ENCODE results near the gene RHOB. TPM values are rescaled to one million over a fixed set of nuclear protein-coding genes. Genes with fewer than 3 reads are reported as not detected.

Gene RHOB
- total RNA-seq, 1 donor from 2014 or later: 160 TPM

DNA sequence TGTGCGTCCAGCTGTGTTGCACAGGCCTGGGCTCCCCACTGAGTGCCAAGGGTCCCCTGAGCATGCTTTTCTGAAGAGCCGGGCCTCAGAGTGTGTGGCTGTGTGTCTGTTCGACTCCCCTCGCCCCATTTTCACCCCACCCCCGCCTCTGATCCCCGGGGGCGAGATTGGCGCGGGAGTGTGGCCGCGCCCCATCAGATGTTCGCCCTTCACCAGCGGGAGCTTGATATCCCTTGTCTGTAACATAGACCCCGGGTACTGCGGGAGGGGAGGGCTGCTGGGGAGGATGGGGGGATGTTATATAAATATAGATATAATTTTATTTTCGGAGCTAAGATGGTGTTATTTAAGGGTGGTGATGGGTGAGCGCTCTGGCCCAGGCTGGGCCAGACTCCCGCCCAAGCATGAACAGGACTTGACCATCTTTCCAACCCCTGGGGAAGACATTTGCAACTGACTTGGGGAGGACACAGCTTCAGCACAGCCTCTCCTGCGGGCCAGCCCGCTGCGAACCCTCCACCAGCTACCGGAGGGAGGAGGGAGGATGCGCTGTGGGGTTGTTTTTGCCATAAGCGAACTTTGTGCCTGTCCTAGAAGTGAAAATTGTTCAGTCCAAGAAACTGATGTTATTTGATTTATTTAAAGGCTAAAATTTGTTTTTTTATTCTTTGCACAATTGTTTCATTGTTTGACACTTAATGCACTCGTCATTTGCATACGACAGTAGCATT is 1.5 kb downstream of the RHOB start:
- TF ChIP-seq, protein P1, sequence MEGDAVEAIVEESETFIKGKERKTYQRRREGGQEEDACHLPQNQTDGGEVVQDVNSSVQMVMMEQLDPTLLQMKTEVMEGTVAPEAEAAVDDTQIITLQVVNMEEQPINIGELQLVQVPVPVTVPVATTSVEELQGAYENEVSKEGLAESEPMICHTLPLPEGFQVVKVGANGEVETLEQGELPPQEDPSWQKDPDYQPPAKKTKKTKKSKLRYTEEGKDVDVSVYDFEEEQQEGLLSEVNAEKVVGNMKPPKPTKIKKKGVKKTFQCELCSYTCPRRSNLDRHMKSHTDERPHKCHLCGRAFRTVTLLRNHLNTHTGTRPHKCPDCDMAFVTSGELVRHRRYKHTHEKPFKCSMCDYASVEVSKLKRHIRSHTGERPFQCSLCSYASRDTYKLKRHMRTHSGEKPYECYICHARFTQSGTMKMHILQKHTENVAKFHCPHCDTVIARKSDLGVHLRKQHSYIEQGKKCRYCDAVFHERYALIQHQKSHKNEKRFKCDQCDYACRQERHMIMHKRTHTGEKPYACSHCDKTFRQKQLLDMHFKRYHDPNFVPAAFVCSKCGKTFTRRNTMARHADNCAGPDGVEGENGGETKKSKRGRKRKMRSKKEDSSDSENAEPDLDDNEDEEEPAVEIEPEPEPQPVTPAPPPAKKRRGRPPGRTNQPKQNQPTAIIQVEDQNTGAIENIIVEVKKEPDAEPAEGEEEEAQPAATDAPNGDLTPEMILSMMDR (IDR thresholded peaks at IDR 0.05): no peak
- DNase-seq (ENCODE audit: extremely low spot score, unreplicated experiment): no peak
- Mint-ChIP-seq H3K4me3 (ENCODE audit: unreplicated experiment) (peak overlapping the region; percentile 91), H3K27me3 (ENCODE audit: unreplicated experiment) (no peaks in the 10 kb centered on the region), H3K4me1 (ENCODE audit: unreplicated experiment) (peaks cover 51% of the 10 kb centered on the region), H3K9me3 (ENCODE audit: unreplicated experiment) (no peaks in the 10 kb centered on the region), H3K27ac (ENCODE audit: unreplicated experiment) (peak overlapping the region; percentile 94), H3K36me3 (ENCODE audit: unreplicated experiment) (peaks cover 13% of the 10 kb centered on the region)

DNA sequence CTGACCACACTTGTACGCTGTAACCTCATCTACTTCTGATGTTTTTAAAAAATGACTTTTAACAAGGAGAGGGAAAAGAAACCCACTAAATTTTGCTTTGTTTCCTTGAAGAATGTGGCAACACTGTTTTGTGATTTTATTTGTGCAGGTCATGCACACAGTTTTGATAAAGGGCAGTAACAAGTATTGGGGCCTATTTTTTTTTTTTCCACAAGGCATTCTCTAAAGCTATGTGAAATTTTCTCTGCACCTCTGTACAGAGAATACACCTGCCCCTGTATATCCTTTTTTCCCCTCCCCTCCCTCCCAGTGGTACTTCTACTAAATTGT is 2.1 kb downstream of the RHOB start:
- Mint-ChIP-seq H3K36me3 (ENCODE audit: unreplicated experiment) (peaks cover 13% of the 10 kb centered on the region), H3K27me3 (ENCODE audit: unreplicated experiment) (no peaks in the 10 kb centered on the region), H3K4me3 (ENCODE audit: unreplicated experiment) (peak overlapping the region; percentile 91), H3K27ac (ENCODE audit: unreplicated experiment) (peak overlapping the region; percentile 94), H3K9me3 (ENCODE audit: unreplicated experiment) (no peaks in the 10 kb centered on the region), H3K4me1 (ENCODE audit: unreplicated experiment) (peaks cover 46% of the 10 kb centered on the region)
- TF ChIP-seq, protein P1 (IDR thresholded peaks at IDR 0.05): no peak
- DNase-seq (ENCODE audit: extremely low spot score, unreplicated experiment): no peak

DNA sequence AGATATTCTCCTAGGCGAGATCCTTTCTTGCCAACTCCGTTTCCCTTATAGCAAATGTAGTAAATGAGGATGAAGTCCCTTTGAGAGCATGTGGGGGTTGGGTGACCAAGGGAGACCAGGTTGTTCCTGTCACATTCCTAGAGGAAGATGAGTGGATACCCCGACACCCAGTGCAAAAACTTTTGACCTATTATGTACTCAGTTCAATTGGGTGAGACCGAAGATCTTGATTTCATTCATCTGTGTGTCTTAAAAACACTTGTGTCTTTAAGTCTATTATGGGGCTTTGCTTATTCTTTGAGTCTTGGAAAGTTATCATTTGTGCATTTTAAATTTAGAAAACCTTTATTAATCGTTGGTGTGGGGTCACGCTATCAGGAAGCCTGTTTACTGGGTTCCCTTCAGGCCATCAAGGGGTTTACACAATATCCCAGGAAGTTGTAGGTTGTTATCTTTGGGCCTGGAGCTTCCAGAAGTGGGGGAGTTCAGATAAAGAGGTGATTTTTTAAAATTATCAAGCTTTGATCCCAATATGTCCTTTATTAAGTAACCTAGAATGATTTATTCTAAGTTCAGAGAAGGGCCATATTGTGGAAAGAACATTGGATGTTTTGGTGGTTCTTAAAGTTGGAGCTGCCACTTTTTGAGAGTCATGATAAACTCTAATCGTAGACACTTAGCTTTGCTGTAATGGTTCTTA is 2.8 kb downstream of the RHOB start:
- peaks cover 13% of the 10 kb centered on the region for H3K36me3 Mint-ChIP-seq (ENCODE audit: unreplicated experiment)
- H3K27me3 Mint-ChIP-seq (ENCODE audit: unreplicated experiment): no peaks in the 10 kb centered on the region
- no peak for DNase-seq (ENCODE audit: extremely low spot score, unreplicated experiment)
- no peaks in the 10 kb centered on the region for H3K9me3 Mint-ChIP-seq (ENCODE audit: unreplicated experiment)
- TF ChIP-seq, protein P1 (IDR thresholded peaks at IDR 0.05): no peak
- H3K4me3 Mint-ChIP-seq (ENCODE audit: unreplicated experiment): peak overlapping the region; percentile 91
- H3K4me1 Mint-ChIP-seq (ENCODE audit: unreplicated experiment): peaks cover 39% of the 10 kb centered on the region
- peak overlapping the region; percentile 76 for H3K27ac Mint-ChIP-seq (ENCODE audit: unreplicated experiment)

DNA sequence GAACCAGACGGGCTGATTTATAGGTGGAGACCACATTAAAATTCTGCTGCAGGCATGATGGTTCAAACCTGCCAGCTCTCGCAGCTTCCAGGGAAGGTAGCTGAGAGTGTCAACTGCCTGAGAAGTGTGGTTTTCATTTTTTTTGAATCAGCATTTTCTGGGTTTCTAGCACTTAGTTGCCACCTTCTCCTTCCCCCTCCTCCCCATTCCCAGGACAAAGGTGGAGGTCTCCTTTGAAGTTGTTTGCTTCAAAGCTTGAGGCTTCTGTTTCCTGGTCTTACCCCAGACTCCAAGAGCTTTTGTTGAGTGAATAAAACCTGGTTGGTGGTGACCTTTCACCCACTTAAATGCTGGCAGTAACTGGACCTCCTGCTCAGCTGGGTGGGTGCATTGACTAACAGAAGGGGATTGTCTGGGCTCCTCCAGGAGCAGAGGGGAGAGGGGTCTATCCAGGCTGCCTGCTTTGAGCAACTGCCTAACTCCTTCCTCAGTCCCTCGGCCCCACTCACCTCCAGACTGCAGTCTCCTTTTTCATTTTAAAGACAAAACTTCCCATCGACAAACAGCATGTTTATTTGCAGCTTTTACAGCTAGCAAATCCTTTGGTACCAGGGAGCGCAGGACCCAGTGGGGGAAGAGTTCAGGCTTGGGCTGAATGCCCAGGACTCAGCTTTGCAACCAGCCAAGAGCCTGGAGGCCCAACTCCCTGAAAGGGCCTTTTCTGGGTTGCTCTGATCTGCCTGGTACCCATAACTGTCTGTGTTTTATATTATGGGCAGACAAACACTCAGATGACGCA is 3.5 kb downstream of the RHOB start:
- H3K27me3 Mint-ChIP-seq (ENCODE audit: unreplicated experiment): no peaks in the 10 kb centered on the region
- no peak for DNase-seq (ENCODE audit: extremely low spot score, unreplicated experiment)
- H3K4me3 Mint-ChIP-seq (ENCODE audit: unreplicated experiment): peak overlapping the region; percentile 91
- TF ChIP-seq, protein P1 (IDR thresholded peaks at IDR 0.05): no peak
- peaks cover 36% of the 10 kb centered on the region for H3K4me1 Mint-ChIP-seq (ENCODE audit: unreplicated experiment)
- H3K27ac Mint-ChIP-seq (ENCODE audit: unreplicated experiment): peak overlapping the region; percentile 76
- no peaks in the 10 kb centered on the region for H3K9me3 Mint-ChIP-seq (ENCODE audit: unreplicated experiment)
- H3K36me3 Mint-ChIP-seq (ENCODE audit: unreplicated experiment): peaks cover 13% of the 10 kb centered on the region

DNA sequence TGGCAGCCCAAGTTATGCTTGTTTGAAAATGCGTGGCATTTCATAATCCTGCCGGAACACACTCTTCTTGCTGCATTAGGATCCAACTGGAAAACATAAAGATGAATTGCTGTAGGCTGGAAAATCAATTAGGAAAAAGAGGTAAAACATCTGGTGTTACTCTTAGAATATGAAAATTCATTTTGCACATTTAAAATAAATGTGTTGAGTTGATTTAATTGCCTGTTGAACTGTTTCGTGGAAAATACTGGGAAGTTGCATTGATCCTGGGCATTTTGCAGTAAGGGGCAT is 4.1 kb downstream of the RHOB start:
- Mint-ChIP-seq H3K4me3 (ENCODE audit: unreplicated experiment) (peak overlapping the region; percentile 91), H3K27me3 (ENCODE audit: unreplicated experiment) (no peaks in the 10 kb centered on the region), H3K9me3 (ENCODE audit: unreplicated experiment) (no peaks in the 10 kb centered on the region), H3K4me1 (ENCODE audit: unreplicated experiment) (peaks cover 39% of the 10 kb centered on the region), H3K36me3 (ENCODE audit: unreplicated experiment) (peaks cover 13% of the 10 kb centered on the region), H3K27ac (ENCODE audit: unreplicated experiment) (peak overlapping the region; percentile 76)
- no peak for DNase-seq (ENCODE audit: extremely low spot score, unreplicated experiment)
- TF ChIP-seq, protein P1 (IDR thresholded peaks at IDR 0.05): no peak
